ENCODE measurements around the gene CSNK1G2.

Gene CSNK1G2

DNA sequence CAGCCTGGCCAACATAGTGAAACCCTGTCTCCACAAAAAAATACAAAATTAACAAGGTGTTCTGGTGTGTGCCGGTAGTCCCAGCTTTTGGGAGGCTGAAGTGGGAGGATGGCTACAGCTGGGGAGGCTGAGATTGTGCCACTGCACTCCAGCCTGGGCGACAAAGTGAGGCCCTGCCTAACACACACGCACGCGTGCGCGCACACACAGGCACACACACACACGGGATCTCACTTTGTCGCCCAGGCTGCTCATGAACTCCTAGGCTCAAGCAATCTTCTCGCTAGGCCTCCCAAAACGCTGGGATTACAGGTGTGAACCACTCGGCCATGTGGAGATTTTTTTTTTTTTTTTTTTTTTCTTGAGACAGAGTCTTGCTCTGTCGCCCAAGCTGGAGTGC is 77.8 kb downstream of the CSNK1G2 start:
- DNase-seq (ENCODE audit: low spot score) = no peak

DNA sequence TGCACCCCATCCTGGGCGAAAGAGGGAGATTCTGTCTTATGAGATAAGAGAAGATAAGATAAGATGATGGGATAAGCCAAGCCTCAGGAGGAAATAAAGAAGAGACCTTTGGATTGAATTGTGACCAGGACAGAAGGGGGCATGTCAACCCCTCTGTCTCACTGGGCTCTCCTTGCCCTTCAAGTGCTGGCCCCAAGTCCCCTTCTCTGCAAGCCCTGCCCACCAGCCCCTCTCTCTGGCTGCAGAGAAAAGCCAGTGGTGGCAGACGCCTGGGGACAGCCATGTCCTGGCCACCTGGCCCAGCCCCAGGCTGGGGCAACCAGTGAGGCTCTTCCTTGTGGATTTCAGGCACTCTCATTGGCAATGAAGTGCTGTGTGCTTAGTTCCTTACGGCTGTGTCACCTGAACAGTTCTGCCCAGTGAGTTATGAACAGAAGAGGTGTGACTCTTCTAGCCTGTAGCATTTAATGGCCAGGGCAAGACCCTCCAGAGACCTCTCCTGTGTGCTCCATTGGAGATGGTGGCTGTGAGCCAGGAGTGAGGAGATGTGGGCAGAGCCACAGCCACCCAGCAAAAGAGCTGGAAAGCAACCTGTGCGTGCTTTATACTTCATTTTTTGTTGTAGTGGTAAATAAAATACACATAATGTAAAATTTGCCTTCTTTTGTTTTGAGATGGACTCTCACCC is 80.6 kb downstream of the CSNK1G2 start:
- no peak for DNase-seq (ENCODE audit: low spot score)

DNA sequence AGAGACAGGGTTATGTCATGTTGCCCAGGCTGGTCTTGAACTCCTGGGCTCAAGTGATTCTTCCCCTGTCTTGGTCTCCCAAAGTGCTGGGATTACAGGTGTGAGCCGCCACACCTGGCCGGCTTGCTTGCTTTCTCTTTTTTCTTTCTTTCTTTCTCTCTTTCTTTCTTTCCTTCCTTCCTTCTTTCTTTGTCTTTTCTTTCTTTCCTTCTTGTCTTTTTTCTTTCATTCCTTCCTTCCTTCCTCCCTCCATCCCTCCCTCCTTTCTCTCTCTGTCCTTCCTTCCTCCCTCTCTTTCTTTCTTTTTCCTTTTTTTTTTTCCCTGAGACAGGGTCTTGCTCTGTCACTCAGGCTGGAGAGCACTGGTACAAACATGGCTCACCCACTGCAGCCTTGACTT is 81.3 kb downstream of the CSNK1G2 start:
- DNase-seq (ENCODE audit: low spot score) = no peak

DNA sequence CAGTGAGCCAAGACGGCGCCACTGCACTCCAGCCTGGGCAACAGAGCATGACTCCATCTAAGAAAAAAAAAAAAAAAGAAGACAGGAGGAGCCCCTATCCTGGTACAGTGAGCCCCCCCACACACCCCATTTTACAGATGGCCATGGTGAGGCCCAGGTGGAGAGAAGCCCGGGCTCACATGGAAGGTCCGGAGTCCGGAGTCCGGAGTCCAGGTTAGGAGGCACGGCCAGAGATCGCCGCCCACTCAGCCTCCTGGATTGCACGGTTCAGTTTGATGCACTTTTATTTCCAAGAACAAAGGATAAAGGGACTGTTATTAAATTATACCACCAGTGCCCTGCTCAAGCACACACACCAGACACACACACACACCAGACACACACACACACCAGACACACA is 85.8 kb downstream of the CSNK1G2 start:
- DNase-seq (ENCODE audit: low spot score) = no peak

DNA sequence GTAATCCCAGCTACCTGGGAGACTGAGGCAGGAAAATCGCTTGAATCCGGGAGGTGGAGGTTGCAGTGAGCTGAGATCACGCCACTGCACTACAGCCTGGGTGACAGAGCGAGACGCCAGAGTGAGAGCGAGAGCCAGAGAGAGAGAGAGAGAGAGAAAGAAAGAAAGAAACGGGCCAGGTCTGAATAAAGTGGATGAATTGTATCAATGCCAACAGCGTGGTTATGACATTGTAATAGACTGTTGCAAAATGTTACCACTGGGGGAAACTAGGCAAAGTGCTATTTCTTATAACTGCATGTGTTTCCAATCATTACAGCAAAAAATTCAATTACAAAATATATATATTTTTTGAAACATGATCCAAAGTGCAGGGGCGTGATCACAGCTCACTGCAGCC is 86.4 kb downstream of the CSNK1G2 start:
- no peak for DNase-seq (ENCODE audit: low spot score)

Data from hematopoietic multipotent progenitor cell treated with erythropoietin and hydrocortisone succinate and interleukin-3 and kit ligand, for 15 days (in vitro differentiated cells).